Pancreas (tissue), 10 donors: ENCODE data around the gene P4HA3. TPM values are rescaled to one million over a fixed set of nuclear protein-coding genes. Genes with fewer than 3 reads are reported as not detected.

Experiments
- ATAC-seq, 4 donors: fragments of 200-7000 bp; cut with Tn5 transposase; one replicate each; pipeline versions ENCODE4 v1.8.0 to v1.9.1; 2020; ENCODE audit warnings: mild to moderate bottlenecking in 4 of 4, moderate library complexity in 4 of 4
- DNase-seq, 6 donors: peaks; one replicate each; pipeline ENCODE4 v3.0.0-alpha.2; 2020
- FAIRE-seq: peaks from 2 replicates; lab custom pipeline; 2012; peaks lifted over from hg19 to GRCh38; lab: Jason Lieb, UNC
- H3K27ac ChIP-seq, 4 donors: fragments of 200-600 bp; sonication (generic); 1 replicate in 3 of 4; 2 replicates in 1 of 4; pipeline versions ENCODE4 v1.5.0 to v1.8.0; 2020
- H3K27me3 ChIP-seq, 4 donors: fragments of 200-600 bp; one replicate each; pipeline ENCODE4 v1.8.0; 2021
- H3K36me3 ChIP-seq, 3 donors: fragments of 200-600 bp; sonication (generic) in 1 of 3; one replicate each; pipeline versions ENCODE4 v1.5.0 to v1.8.0; 2020 to 2021
- H3K4me1 ChIP-seq, 3 donors: fragments of 200-600 bp; one replicate each; pipeline ENCODE4 v1.8.0; 2021
- H3K4me3 ChIP-seq, 4 donors: fragments of 200-600 bp; sonication (generic) in 2 of 4; one replicate each; pipeline versions ENCODE4 v1.5.0 to v1.8.0; 2020 to 2021
- H3K9me3 ChIP-seq, 4 donors: fragments of 200-600 bp; one replicate each; pipeline ENCODE4 v1.8.0; 2021
- CTCF ChIP-seq, 4 donors: fragments of 200-600 bp; sonication (generic) in 3 of 4; IDR thresholded peaks; one replicate each; pipeline versions ENCODE4 v1.5.0 to v1.8.0; 2021; ENCODE audit warnings: antibody characterized with exemption in 4 of 4
- WGBS, 2 donors: extraction: QIAGEN DNeasy Blood & Tissue Kit; methylation state at CpG; one replicate each; pipeline ENCODE4 v1.1.7; 2013; 5-methylcytosine and 5-hydroxymethylcytosine counted together
- intact Hi-C, 3 donors: fragments of 100-400 bp; cut with DNase I; formaldehyde crosslinking; loops; one replicate each; pipeline versions ENCODE4 v1.11.1 to v1.14.2; 2022
- polyA plus RNA-seq, 2 donors: library from polyadenylated mRNA; stranded (reverse); fragments of 200-250 nt; gene quantifications; one replicate each; pipeline ENCODE4 v1.2.3, GENCODE V29; 2013
- total RNA-seq, 6 donors: library from RNA; stranded (reverse); fragmentation: NEBNext Ultra II Directional in 4 of 6; extraction: Animal tissue kit (Norgen Biotek cat#: 25700) in 4 of 6; gene quantifications; one replicate each; pipeline versions ENCODE4 v1.2.1 to v1.2.4, GENCODE V29; 2021 to 2023
- donor health status: healthy with polysubstance abuse.
- donor health status: DM: no; HTN: no; CAD: no; lungs with moderate emphysema.
- donor health status: DM: no; HTN: no; CAD: no.
- donor health status: control.
- donor health status: control.
- donor health status: Bipolar disorder and iron deficiency.
- donor health status: DM: yes; HTN: yes; CAD: no.
- donor health status: DM: no; HTN: no; CAD: no.
- donor health status: DM: no; HTN: no; CAD: no.
- donor health status: DM: yes; HTN: yes; CAD: no.

The P4HA3 gene
- total and polyA plus RNA-seq, 8 donors: 0.19 to 0.94 (median 0.38) TPM; not detected in 3

GRCh38 chr11:74248469-74248868 lies 63.0 kb downstream of the P4HA3 start:
- Histone ChIP-seq H3K4me3 (no peak overlapping the region), H3K36me3 (peaks cover 0 to 34% (median 11%) of the 10 kb centered on the region in 3 donors), H3K27ac (no peak overlapping the region), H3K4me1 (no peaks in the 10 kb centered on the region), H3K27me3 (no peaks in the 10 kb centered on the region), H3K9me3 (no peaks in the 10 kb centered on the region)
- ATAC-seq (no peak), DNase-seq (no peak), FAIRE-seq (no peak)
- WGBS, 2 donors: 94 to 96% methylated on average over 1 of the region's 1 CpG
- intact Hi-C loops: no loop called here
- TF ChIP-seq CTCF (IDR thresholded peaks at IDR 0.05): no peak

- Histone ChIP-seq H3K27me3 (no peaks in the 10 kb centered on the region), H3K4me1 (no peaks in the 10 kb centered on the region), H3K4me3 (no peak overlapping the region), H3K36me3 (peaks cover 0 to 9% (median 0%) of the 10 kb centered on the region in 3 donors), H3K27ac (no peak overlapping the region), H3K9me3 (no peaks in the 10 kb centered on the region)
- intact Hi-C loops: no loop called here
- TF ChIP-seq CTCF (IDR thresholded peaks at IDR 0.05): no peak
- DNase-seq (no peak), FAIRE-seq (no peak), ATAC-seq (no peak)
- WGBS, 2 donors: 43 to 49% methylated on average over 1 of the region's 1 CpG
Measured at GRCh38 chr11:74238243-74238642, 73.2 kb downstream of the P4HA3 start.

GRCh38 chr11:74237541-74237940 lies 73.9 kb downstream of the P4HA3 start:
- DNase-seq: no peak
- intact Hi-C loops: no loop called here
- Histone ChIP-seq H3K4me1 (no peaks in the 10 kb centered on the region), H3K36me3 (peaks cover 0 to 9% (median 0%) of the 10 kb centered on the region in 3 donors), H3K9me3 (no peaks in the 10 kb centered on the region), H3K27ac (no peak overlapping the region), H3K4me3 (no peak overlapping the region), H3K27me3 (no peaks in the 10 kb centered on the region)
- no peak for TF ChIP-seq CTCF (IDR thresholded peaks at IDR 0.05)
- ATAC-seq: no peak
- no peak for FAIRE-seq
- WGBS, 2 donors: 81 to 84% methylated on average over 2 of the region's 2 CpGs

- H3K27ac ChIP-seq: no peak overlapping the region
- no peak for DNase-seq
- FAIRE-seq: no peak
- intact Hi-C loops: no loop called here
- H3K4me3 ChIP-seq: no peak overlapping the region
- 80 to 91% methylated on average over 4 of the region's 4 CpGs for WGBS, 2 donors
- ATAC-seq: no peak
- H3K4me1 ChIP-seq: no peaks in the 10 kb centered on the region
- no peaks in the 10 kb centered on the region for H3K27me3 ChIP-seq
- H3K9me3 ChIP-seq: no peaks in the 10 kb centered on the region
- TF ChIP-seq CTCF (IDR thresholded peaks at IDR 0.05): no peak
- peaks cover 0 to 18% (median 0%) of the 10 kb centered on the region in 3 donors for H3K36me3 ChIP-seq
Measured at GRCh38 chr11:74235121-74235520, 76.3 kb downstream of the P4HA3 start.

GRCh38 chr11:74233683-74234082 lies 77.8 kb downstream of the P4HA3 start:
- Histone ChIP-seq H3K4me1 (no peaks in the 10 kb centered on the region), H3K36me3 (peaks cover 0 to 18% (median 0%) of the 10 kb centered on the region in 3 donors), H3K4me3 (no peak overlapping the region), H3K9me3 (no peaks in the 10 kb centered on the region), H3K27me3 (no peaks in the 10 kb centered on the region), H3K27ac (no peak overlapping the region)
- ATAC-seq (no peak), FAIRE-seq (no peak), DNase-seq (no peak)
- TF ChIP-seq CTCF (IDR thresholded peaks at IDR 0.05): no peak
- 91% methylated on average over 3 of the region's 3 CpGs for WGBS, 2 donors
- intact Hi-C loops: no loop called here
